GM12874 (cell line): ENCODE results near the gene OARD1.

Source experiments
- TF ChIP-seq, protein P1 (sequence below): IDR thresholded peaks from 2 replicates; pipeline ENCODE4 v1.5.1; 2011; ENCODE audit warnings: low read depth, mild to moderate bottlenecking, control low read depth, low read length, moderate library complexity; ENCODE audit not compliant: insufficient read depth

OARD1 gene

DNA sequence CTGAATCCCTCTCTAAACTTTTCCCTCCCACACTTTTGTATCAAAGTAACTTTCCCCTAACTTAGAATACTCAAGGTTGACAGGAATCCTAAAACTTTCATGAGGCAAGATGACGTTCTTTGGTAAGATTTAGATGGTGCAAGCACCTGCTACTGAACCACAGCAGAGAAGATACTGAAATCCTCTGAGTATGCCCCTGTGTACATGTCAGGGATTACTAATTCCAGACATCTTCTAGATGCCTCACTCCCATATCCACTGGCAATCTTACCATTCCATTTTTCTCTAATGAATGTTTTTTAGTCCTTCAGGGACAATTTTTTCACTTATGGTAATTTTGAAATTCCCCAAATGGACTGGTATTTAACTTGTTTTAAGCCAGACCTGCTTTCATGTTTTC is 10.1 kb downstream of the OARD1 start:
- TF ChIP-seq, protein P1, sequence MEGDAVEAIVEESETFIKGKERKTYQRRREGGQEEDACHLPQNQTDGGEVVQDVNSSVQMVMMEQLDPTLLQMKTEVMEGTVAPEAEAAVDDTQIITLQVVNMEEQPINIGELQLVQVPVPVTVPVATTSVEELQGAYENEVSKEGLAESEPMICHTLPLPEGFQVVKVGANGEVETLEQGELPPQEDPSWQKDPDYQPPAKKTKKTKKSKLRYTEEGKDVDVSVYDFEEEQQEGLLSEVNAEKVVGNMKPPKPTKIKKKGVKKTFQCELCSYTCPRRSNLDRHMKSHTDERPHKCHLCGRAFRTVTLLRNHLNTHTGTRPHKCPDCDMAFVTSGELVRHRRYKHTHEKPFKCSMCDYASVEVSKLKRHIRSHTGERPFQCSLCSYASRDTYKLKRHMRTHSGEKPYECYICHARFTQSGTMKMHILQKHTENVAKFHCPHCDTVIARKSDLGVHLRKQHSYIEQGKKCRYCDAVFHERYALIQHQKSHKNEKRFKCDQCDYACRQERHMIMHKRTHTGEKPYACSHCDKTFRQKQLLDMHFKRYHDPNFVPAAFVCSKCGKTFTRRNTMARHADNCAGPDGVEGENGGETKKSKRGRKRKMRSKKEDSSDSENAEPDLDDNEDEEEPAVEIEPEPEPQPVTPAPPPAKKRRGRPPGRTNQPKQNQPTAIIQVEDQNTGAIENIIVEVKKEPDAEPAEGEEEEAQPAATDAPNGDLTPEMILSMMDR = no peak

DNA sequence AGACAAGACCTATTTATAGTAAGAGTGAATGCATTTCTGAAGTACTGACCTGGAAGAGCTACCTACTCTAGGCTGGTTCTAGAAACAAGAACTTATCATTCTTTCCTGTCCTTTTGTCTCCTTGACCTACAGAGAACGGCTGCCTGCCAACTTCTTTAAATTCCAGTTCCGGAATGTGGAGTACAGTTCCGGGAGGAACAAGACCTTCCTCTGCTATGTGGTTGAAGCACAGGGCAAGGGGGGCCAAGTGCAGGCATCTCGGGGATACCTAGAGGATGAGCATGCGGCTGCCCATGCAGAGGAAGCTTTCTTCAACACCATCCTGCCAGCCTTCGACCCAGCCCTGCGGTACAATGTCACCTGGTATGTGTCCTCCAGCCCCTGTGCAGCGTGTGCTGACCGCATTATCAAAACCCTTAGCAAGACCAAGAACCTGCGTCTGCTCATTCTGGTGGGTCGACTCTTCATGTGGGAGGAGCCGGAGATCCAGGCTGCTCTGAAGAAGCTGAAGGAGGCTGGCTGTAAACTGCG is 10.9 kb downstream of the OARD1 start:
- TF ChIP-seq, protein P1 = no peak

DNA sequence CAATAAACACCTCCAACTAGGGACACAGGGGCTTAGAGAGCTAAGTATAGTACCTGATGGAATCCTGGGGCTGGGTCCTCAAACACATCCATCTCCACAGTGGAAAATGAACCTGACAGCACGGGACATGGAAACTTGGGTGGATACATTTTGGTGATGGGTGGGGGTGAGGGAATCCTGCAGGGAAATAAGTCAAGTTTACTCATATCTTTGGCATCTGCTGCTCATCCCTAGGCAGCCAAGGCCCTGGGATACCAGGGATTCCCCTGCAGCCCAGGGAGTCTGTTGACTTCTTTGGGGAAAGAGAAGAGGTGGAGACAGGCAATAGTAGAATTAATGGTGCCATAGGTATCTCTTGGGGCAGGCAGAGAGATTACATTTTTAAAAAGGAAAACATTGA is 12.6 kb downstream of the OARD1 start:
- TF ChIP-seq, protein P1 = no peak

DNA sequence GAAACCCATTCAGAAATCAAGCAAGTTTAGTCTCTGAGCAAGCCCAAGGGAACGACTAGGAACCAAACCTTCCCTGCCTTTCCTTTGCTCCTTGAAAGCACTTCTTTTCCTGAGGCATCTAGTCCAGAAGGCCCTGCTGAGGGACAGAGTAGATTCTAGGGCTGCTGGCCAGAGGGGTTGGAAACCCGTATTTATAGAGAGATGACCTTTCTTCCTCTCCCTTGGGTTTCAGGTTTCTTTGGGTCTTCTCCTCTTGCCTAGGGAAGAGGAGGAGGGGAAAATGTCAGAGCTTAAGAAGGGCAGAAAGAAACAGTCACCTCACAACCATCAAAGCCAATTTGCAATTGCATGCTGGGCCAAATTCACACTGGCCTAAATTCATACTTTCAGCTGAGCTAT is 13.4 kb downstream of the OARD1 start:
- TF ChIP-seq, protein P1 = no peak

DNA sequence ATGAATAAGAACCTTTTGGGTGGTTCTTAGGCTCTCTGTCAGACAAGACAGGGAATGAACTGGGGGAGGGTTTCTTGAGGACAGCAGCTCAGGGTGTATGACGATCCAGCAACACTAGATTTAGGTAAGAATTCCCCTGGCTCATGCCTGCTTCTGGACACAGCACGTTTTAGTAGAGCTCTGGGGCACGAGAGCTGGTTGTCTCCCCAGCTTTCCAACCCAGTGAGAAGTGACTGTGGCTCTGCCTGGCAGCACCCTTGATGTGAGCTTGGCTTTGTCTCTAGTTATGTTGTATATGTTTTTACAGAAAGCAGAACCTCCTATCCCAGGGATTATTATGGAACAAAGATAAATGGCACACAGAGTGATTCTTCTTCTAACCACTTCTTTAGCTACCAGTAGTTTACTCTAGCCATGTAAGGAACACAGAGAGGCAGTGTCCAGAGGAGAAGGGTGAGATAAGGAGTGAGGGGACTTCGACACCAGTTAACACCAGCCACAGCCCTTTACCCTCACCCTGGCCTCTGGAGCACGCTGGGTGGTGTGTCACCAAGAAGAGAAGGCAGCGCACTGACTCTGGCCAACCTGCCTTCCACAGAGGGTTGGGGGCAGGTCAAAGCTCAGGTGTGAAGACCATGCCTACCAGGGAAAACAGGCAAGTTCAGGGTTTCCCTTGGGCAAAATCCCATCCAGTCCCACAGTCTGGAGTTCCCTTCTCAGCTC is 15.2 kb downstream of the OARD1 start:
- TF ChIP-seq, protein P1 = no peak

DNA sequence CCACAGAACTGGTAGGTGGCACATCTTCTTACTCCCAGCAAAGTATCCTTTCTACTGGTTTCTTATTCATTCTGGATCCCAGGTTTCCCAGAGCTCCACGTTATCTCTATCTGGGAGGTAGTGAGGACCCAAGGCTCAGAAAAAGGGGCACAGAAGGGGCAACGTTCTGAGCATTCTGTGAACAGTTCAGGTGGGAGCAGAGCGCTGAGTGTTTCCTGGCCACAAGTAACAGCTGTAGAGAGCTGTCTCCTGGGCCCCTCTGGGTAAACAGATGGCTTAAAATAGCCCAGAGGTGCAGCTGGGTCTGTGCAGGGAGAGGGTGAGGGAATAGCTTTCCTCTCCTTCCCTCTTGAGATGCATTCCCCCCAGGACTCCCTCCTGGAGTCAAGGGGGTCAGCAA is 17.0 kb downstream of the OARD1 start:
- TF ChIP-seq, protein P1 = no peak

DNA sequence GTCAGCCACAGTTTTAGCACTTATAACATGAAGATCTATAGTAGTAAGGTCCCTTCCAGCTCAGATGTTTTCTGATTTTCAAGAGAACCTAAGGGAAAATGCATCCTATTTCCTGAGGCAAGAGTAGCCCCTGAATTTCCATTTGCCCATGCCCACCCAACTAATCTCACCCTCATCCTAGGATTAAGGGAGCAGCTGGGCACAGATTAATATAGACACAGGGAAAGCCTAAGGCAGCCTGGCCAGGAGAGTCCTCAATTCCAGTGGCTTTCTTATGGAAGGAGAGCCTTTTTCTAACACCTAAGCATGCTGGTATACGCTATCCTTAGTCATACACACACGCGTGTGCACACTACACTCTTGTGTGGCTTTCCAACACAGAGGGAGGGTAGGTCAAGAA is 17.6 kb downstream of the OARD1 start:
- TF ChIP-seq, protein P1 = no peak
